BLaER1 treated with 17β-estradiol and CSF1 and Interleukin-3, amounts not matched to agents 10 nM and 100 nM (cell line): ENCODE data around the gene WNT3A.
"Not testable (repeated sequence)": the region's sequence is repeated elsewhere in the genome, so short reads cannot be mapped to it uniquely, and the experiment has no call there.

Experiments
- H3K27ac ChIP-seq, 11 experiments: shearing (Covaris generic); formaldehyde crosslinking; 2 replicates each; pipeline ENCODE4 v1.8.1; 2022
- H3K27me3 ChIP-seq, 11 experiments: shearing (Covaris generic); formaldehyde crosslinking; 2 replicates each; pipeline ENCODE4 v1.8.1; 2022
- H3K36me3 ChIP-seq, 11 experiments: shearing (Covaris generic); formaldehyde crosslinking; 2 replicates each; pipeline ENCODE4 v1.8.1; 2022
- H3K4me1 ChIP-seq, 10 experiments: shearing (Covaris generic); formaldehyde crosslinking; 2 replicates each; pipeline ENCODE4 v1.8.1; 2022
- H3K4me2 ChIP-seq, 11 experiments: shearing (Covaris generic); formaldehyde crosslinking; 2 replicates each; pipeline ENCODE4 v1.8.1; 2022
- H3K4me3 ChIP-seq, 10 experiments: shearing (Covaris generic); formaldehyde crosslinking; 2 replicates each; pipeline ENCODE4 v1.8.1; 2022
- H3K9ac ChIP-seq, 11 experiments: shearing (Covaris generic); formaldehyde crosslinking; 2 replicates each; pipeline ENCODE4 v1.8.1; 2022
- H3K9me3 ChIP-seq, 11 experiments: shearing (Covaris generic); formaldehyde crosslinking; replicated peaks in 1 of 11; 2 replicates each; pipeline ENCODE4 v1.8.1; 2022
- H4K20me1 ChIP-seq, 11 experiments: shearing (Covaris generic); formaldehyde crosslinking; 2 replicates each; pipeline ENCODE4 v1.8.1; 2022
- Cebpa-rat ChIP-seq, 11 experiments: shearing (Covaris generic); IDR thresholded peaks; 2 replicates each; pipeline ENCODE4 v1.8.1; 2022

The WNT3A gene

GRCh38 chr1:228016653-228017355 lies 10.0 kb downstream of the WNT3A start:
- Histone ChIP-seq H3K4me1 (peaks cover 0 to 34% (median 5%) of the 10 kb centered on the region in 10 experiments; a peak in 10 of 20 replicates), H3K4me3 (no peak overlapping the region), H3K4me2 (no peak overlapping the region), H3K27ac (no peak overlapping the region), H3K9ac (no peak overlapping the region), H3K27me3 (no peaks in the 10 kb centered on the region), H3K9me3 (no peaks in the 10 kb centered on the region), H4K20me1 (0 out of 22 replicates have a peak, but pooled peaks cover 0 to 8% (median 0%) of the 10 kb centered on the region in 11 experiments), H3K36me3 (no peaks in the 10 kb centered on the region)
- no peak for TF ChIP-seq Cebpa-rat (IDR thresholded peaks at IDR 0.05)

GRCh38 chr1:228017356-228018124 lies 10.7 kb downstream of the WNT3A start:
- Histone ChIP-seq H3K4me2 (no peak overlapping the region), H3K27me3 (no peaks in the 10 kb centered on the region), H3K36me3 (no peaks in the 10 kb centered on the region), H3K27ac (no peak overlapping the region), H3K4me3 (no peak overlapping the region), H3K9me3 (no peaks in the 10 kb centered on the region), H4K20me1 (0 out of 22 replicates have a peak, but pooled peaks cover 0 to 8% (median 0%) of the 10 kb centered on the region in 11 experiments), H3K9ac (no peak overlapping the region), H3K4me1 (peaks cover 0 to 27% (median 5%) of the 10 kb centered on the region in 10 experiments; a peak in 10 of 20 replicates)
- no peak for TF ChIP-seq Cebpa-rat (IDR thresholded peaks at IDR 0.05)

- Histone ChIP-seq H3K9me3 (no peaks in the 10 kb centered on the region), H3K27ac (no peak overlapping the region), H4K20me1 (0 out of 22 replicates have a peak, but pooled peaks cover 0 to 5% (median 0%) of the 10 kb centered on the region in 11 experiments), H3K36me3 (no peaks in the 10 kb centered on the region), H3K9ac (no peak overlapping the region), H3K27me3 (no peaks in the 10 kb centered on the region), H3K4me1 (peaks cover 0 to 24% (median 5%) of the 10 kb centered on the region in 10 experiments; a peak in 10 of 20 replicates), H3K4me3 (no peak overlapping the region), H3K4me2 (no peak overlapping the region)
- no peak for TF ChIP-seq Cebpa-rat (IDR thresholded peaks at IDR 0.05)
These were observed 11.3 kb downstream of the WNT3A start for GRCh38 chr1:228018125-228018398.

DNA sequence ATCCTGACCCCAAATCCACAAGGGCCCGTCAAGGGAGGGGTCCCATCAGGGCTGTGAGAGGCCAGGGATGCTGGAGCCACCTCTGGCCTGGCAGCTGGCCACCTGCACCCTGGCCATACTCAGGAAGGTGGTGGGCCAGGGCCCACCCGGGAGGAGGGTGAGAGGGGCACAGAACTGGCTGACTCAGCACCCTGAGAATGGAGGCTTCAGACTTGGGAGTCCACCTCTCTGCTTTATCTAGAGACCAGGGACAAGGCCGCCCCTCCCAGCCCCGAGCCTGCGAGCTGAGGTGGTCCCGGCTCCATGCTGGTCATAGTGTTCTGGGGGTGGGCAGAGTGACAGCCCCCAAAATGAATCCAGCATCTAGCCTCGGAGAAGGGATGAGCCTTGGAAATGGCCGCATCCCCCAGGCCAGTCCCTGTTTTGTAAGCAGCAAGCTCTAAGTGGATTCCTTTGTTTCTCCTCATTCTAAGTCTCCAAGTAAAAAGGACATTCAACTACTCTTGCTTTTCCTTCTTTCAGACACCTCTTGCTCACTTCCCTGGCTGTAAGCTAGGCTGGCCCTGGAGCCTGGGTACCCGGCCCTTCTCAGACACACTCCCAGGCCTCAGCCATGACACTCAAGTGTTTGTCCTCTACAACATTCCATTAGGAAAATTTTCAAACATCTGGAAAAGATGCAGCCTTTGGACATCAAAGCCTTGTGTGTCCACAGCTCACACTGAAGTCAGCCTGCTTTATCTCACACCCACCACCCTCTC lies 12.3 kb downstream of the WNT3A start:
- no peaks in the 10 kb centered on the region for H3K27me3 ChIP-seq
- no peaks in the 10 kb centered on the region for H3K36me3 ChIP-seq
- H4K20me1 ChIP-seq, result no peaks in the 10 kb centered on the region
- TF ChIP-seq Cebpa-rat (IDR thresholded peaks at IDR 0.05), result no peak
- H3K4me3 ChIP-seq, result no peak overlapping the region
- H3K9ac ChIP-seq, result no peak overlapping the region
- H3K4me1 ChIP-seq, result peaks cover 0 to 22% (median 5%) of the 10 kb centered on the region in 10 experiments; a peak in 10 of 20 replicates
- H3K4me2 ChIP-seq, result no peak overlapping the region
- no peaks in the 10 kb centered on the region for H3K9me3 ChIP-seq
- H3K27ac ChIP-seq, result no peak overlapping the region

DNA sequence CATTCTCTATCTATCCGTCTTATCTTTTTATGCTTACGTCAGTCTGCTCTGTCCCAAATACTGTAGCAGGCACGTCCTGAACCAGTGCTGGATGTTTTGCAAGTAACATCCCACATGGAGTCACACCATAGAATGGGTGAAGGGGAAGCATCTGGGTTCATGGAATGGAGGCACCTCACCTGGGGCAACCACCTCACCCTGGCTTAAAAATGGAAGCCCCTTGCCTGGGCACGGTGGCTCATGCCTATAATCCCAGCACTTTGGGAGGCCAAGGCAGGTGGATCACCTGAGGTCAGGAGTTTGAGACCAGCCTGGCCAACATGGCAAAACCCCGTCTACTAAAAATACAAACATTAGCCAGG lies 12.9 kb downstream of the WNT3A start:
- not testable (repeated sequence) for H3K9me3 ChIP-seq, H4K20me1 ChIP-seq, H3K4me3 ChIP-seq, H3K4me2 ChIP-seq, H3K27me3 ChIP-seq, H3K27ac ChIP-seq, H3K9ac ChIP-seq, H3K36me3 ChIP-seq
- peaks cover 0 to 16% (median 5%) of the 10 kb centered on the region in 10 experiments; a peak in 10 of 20 replicates for H3K4me1 ChIP-seq

GRCh38 chr1:228020686-228021354 lies 14.0 kb downstream of the WNT3A start:
- TF ChIP-seq Cebpa-rat (IDR thresholded peaks at IDR 0.05), result no peak

GRCh38 chr1:228021355-228022030 lies 14.7 kb downstream of the WNT3A start:
- no peak for TF ChIP-seq Cebpa-rat (IDR thresholded peaks at IDR 0.05)
- Histone ChIP-seq H3K27ac (no peak overlapping the region), H3K4me1 (no peaks in the 10 kb centered on the region), H3K36me3 (no peaks in the 10 kb centered on the region), H3K4me2 (no peak overlapping the region), H3K4me3 (no peak overlapping the region), H3K9ac (no peak overlapping the region), H4K20me1 (no peaks in the 10 kb centered on the region), H3K27me3 (no peaks in the 10 kb centered on the region), H3K9me3 (peaks cover 0 to 8% (median 4%) of the 10 kb centered on the region in 11 experiments; a peak in 5 of 22 replicates)

More at GRCh38 chr1:228020686-228021354, 14.0 kb downstream of the WNT3A start:
- Histone ChIP-seq H3K27ac (no peak overlapping the region), H3K9ac (no peak overlapping the region), H3K4me2 (no peak overlapping the region), H3K36me3 (no peaks in the 10 kb centered on the region), H4K20me1 (no peaks in the 10 kb centered on the region), H3K4me1 (peaks cover 0 to 6% (median 0%) of the 10 kb centered on the region in 10 experiments; a peak in 4 of 20 replicates), H3K4me3 (no peak overlapping the region), H3K27me3 (no peaks in the 10 kb centered on the region), H3K9me3 (peaks cover 0 to 8% (median 4%) of the 10 kb centered on the region in 11 experiments; a peak in 5 of 22 replicates)

- H3K4me3 ChIP-seq, result no peak overlapping the region
- peaks cover 0 to 8% (median 4%) of the 10 kb centered on the region in 11 experiments; a peak in 5 of 22 replicates for H3K9me3 ChIP-seq
- no peaks in the 10 kb centered on the region for H3K36me3 ChIP-seq
- no peak for TF ChIP-seq Cebpa-rat (IDR thresholded peaks at IDR 0.05)
- H3K27ac ChIP-seq, result no peak overlapping the region
- H3K9ac ChIP-seq, result no peak overlapping the region
- H4K20me1 ChIP-seq, result no peaks in the 10 kb centered on the region
- no peaks in the 10 kb centered on the region for H3K4me1 ChIP-seq
- H3K27me3 ChIP-seq, result no peaks in the 10 kb centered on the region
- H3K4me2 ChIP-seq, result no peak overlapping the region
These were observed 15.9 kb downstream of the WNT3A start for GRCh38 chr1:228022571-228023293.
